Activated T-cell treated with anti-CD3 and anti-CD28 coated beads, Interleukin-2, amount 50 U/mL, for 1 hour (primary cell): ENCODE measurements around the gene MED16.
"Not testable (repeated sequence)": the region's sequence is repeated elsewhere in the genome, so short reads cannot be mapped to it uniquely, and the experiment has no call there.

ENCODE experiments used
- DNase-seq: peaks from one replicate; pipeline ENCODE4 v3.0.0-alpha.2; 2020

MED16 gene

DNA sequence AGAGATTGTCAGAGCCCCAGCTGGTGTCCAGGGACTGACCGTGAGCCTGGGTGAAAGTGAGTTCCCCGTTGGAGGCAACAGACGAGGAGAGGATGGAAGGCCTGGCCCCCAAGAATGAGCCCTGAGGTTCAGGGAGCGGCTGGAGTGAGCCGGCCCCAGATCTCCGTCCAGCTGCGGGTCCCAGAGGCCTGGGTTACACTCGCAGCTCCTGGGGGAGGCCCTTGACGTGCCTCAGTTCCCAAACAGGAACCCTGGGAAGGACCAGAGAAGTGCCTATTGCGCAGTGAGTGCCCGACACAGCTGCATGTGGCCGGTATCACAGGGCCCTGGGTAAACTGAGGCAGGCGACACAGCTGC is 42.0 kb downstream of the MED16 start:
- DNase-seq, result no peak

DNA sequence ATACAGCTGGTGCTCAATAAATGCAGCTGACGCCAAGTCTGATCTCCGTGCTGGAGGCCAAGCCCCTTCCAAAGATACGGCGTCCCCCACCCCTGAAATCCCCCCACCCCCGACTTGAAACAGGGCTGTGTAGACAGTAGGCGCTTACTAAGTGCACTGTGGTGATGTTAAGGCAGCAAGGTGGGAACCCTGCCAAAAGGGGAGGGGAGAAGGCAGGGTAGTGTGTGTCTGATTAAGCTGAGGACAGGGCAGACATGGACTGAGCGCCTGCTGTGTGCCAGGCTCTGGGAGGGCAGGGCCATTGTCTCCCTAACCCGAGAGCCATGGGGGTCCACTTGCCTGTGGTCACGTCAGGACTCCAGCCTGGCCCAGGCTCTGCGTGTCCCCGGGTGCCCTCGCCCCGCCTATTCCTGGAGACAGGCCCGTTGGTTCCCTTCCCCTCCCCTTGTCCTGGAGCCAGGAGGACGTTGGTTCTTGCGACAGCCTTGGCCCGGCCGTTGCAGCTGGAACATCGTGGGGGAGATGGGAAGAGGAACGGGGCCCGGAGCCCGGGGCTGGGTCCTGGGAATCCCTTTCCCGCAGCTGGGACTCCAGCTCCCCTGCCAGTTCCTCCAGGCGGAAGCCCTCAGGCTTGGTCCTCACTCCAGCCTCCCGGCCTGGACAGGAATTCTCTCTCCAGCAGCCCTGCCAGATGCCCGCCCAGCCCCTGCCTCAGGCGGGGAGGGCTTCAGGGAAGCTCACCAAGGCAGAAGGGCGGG is 42.6 kb downstream of the MED16 start:
- no peak for DNase-seq

DNA sequence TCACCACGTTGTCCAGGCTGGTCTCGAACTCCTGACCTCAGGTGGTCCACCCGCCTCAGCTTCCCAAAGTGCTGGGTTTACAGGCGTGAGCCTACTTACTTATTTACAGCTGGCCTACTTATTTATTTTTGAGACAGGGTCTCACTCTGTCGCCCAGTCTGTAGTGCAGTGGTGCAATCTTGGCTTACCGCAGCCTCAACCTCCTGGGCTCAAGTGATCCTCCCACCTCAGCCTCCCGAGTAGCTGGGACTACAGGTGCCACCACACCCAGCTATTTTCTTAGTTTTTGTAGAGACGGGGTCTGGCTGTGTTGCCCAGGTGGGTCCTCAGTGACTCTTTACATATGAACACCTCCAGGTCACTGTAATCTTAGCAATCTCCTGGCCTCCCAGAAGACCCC is 43.8 kb downstream of the MED16 start:
- DNase-seq, result not testable (repeated sequence)

- DNase-seq, result no peak
These were observed 44.5 kb downstream of the MED16 start for GRCh38 chr19:848386-848921.

DNA sequence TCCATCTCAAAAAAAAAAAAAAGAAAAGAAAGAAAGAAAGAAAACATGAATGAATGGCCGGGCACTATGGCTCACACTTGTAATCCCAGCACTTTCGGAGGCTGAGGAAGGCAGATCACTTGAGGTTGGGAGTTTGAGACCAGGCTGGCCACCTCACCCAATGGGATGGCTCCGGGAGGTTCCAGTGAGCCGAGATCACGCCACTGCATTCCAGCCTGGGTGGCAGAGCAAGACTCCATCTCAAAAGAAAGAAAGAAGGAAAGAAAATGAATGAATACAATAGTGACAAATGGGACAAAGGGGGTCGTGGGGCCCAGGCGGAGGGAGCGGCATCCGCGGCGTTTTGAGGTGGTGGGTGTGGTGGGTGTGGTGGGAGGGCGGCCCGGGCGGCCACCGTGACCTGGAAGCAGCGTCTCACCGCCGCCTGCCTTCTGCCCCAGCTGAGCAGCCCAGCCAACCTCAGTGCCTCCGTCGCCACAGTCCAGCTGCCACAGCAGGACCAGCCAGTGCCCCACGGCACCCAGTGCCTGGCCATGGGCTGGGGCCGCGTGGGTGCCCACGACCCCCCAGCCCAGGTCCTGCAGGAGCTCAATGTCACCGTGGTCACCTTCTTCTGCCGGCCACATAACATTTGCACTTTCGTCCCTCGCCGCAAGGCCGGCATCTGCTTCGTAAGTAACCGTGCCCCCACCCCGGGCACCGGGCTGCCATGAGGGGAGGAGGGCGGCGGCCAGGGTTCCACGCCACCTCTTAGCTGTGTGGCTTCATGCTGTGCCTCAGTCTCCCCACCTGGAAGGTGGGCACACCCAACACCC is 47.1 kb downstream of the MED16 start:
- DNase-seq, result no peak

DNA sequence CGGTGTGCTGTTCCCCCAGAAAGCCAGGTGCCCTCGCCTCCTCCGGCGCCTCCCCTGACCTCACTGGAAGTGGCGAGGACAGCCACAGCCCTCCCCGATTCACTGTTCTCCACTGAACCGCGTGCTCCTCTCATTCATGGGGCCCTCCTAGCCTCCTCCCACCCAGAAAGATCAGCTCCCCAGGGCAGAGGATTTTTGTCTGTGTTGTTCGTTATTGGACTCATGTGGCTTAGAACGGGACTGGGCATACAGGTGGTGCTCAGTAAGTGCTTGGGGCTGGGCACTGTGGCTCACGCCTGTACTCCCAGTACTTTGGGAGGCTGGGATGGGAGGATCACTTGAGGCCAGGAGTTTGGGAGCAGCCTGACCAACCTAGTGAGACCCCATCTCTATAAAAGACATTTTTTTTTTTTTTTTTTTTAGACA is 48.4 kb downstream of the MED16 start:
- DNase-seq, result no peak

GRCh38 chr19:843836-844545 is 49.0 kb downstream of the MED16 start:
- no peak for DNase-seq

- no peak for DNase-seq
These were observed 49.7 kb downstream of the MED16 start for GRCh38 chr19:843180-843835.

DNA sequence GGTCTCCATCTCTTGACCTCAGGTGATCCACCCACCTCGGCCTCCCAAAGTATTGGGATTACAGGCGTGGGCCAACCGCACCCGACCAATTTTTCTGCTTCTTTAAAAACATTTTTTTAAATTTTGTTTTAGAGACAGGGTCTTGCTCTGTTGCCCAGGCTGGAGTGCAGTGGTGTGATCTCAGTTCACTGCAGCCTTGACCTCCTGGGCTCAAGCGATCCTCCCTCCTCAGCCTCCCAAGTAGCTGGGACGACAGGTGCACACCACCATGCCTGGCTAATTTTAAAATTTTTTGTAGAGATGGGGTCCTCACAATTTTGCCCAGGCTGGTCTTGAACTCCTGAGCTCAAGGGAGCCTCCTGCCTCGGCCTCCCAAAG is 50.2 kb downstream of the MED16 start:
- not testable (repeated sequence) for DNase-seq

- no peak for DNase-seq
These were observed 52.3 kb downstream of the MED16 start, which contains the start of gene PRTN3 for GRCh38 chr19:840519-841206. TSS of gene PRTN3 (plus strand) at chr19:840999. CDS start at chr19:841009, 10 bp downstream.

- no peak for DNase-seq
These were observed 57.7 kb downstream of the MED16 start for GRCh38 chr19:835210-835810.

DNA sequence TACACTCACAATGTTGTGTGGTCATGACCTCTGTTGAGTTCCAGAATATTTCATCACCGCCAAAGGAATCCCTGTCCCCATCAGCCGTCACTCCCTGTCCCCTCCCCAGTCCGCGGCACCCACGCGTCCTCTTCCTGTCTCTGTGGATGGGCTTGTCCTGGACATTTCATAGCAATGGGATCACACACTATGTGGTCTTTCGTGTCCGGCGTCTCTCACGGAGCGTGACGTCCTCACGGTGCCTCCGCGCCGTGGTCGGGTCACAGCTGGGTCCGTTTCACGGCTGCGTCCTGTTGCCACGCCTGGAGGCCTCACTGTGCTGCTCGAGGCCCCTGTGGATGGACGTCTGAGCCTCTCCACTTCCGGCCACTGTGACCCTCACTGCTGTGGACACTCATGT is 58.8 kb downstream of the MED16 start:
- no peak for DNase-seq

- DNase-seq, result no peak
These were observed 61.3 kb downstream of the MED16 start for GRCh38 chr19:831407-832369.

GRCh38 chr19:829129-829758 is 63.7 kb downstream of the MED16 start:
- no peak for DNase-seq

GRCh38 chr19:827710-828321 is 65.2 kb downstream of the MED16 start, which contains the start of gene AZU1:
TSS of gene AZU1 (plus strand) at chr19:827837. CDS start at chr19:827847, 10 bp downstream.
- DNase-seq, result no peak

DNA sequence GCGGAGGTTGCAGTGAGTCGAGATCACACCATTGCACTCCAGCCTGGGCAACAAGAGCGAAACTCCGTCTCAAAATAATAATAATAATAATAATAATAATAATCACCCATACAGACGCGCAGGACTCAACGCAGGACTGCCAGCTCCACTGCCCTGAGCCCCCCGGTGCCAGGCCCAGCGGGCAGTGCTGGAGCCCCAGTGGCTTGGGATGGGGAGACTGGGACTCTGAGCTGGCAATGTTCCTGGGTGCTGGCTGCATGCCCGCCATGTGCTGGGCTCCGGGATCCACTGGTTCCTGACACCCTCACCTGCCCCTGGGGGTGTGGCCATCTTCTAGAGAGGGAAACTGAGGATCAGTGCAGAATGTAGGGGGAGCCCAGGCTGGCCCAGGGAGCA is 65.7 kb downstream of the MED16 start:
- no peak for DNase-seq

- DNase-seq, result no peak
These were observed 66.9 kb downstream of the MED16 start for GRCh38 chr19:825897-826644.

GRCh38 chr19:824885-825284 is 68.1 kb downstream of the MED16 start:
- DNase-seq, result no peak
